Mesenchymal stem cell (in vitro differentiated cells and primary cell): ENCODE data around the gene BBLN.
A peak's percentile ranks its signal among the peaks of the same experiment; 100 is the strongest.

ENCODE experiments used
- DNase-seq: peaks from one replicate; pipeline ENCODE4 v3.0.0-alpha.2; 2013
- H2AFZ ChIP-seq: one replicate; pipeline ENCODE4 v1.6.1; 2013; ENCODE audit warnings: low read depth, mild to moderate bottlenecking, control low read depth, inconsistent platforms, low read length, moderate library complexity
- H2AK5ac ChIP-seq: 2 replicates; pipeline ENCODE4 v1.6.1; 2013; ENCODE audit warnings: low read length, moderate library complexity, mild to moderate bottlenecking, inconsistent platforms; ENCODE audit not compliant: severe bottlenecking
- H2BK120ac ChIP-seq: one replicate; pipeline ENCODE4 v1.6.1; 2013; ENCODE audit warnings: low read depth, mild to moderate bottlenecking, inconsistent platforms, low read length, moderate library complexity
- H2BK12ac ChIP-seq, 2 experiments: one replicate each; pipeline ENCODE4 v1.6.1; 2013; ENCODE audit warnings: inconsistent platforms in 2 of 2, low read length in 2 of 2, mild to moderate bottlenecking in 2 of 2, moderate library complexity in 2 of 2, control low read depth in 1 of 2
- H2BK15ac ChIP-seq: one replicate; pipeline ENCODE4 v1.6.1; 2013; ENCODE audit warnings: mild to moderate bottlenecking, low read depth, inconsistent platforms; ENCODE audit not compliant: poor library complexity, severe bottlenecking
- H2BK5ac ChIP-seq: 2 replicates; pipeline ENCODE4 v1.6.1; 2013; ENCODE audit warnings: low read depth, mild to moderate bottlenecking, low read length, control low read depth, inconsistent platforms; ENCODE audit not compliant: poor library complexity, severe bottlenecking
- H3K14ac ChIP-seq, 2 experiments: one replicate each; pipeline ENCODE4 v1.6.1; 2013; ENCODE audit warnings: inconsistent platforms in 2 of 2, low read length in 2 of 2, control low read depth in 1 of 2, mild to moderate bottlenecking in 1 of 2, moderate library complexity in 1 of 2
- H3K18ac ChIP-seq, 2 experiments: one replicate each; pipeline ENCODE4 v1.6.1; 2013; ENCODE audit warnings: inconsistent platforms in 2 of 2, low read length in 2 of 2, control low read depth in 1 of 2, low read depth in 1 of 2, mild to moderate bottlenecking in 1 of 2
- H3K23ac ChIP-seq, 2 experiments: one replicate each; pipeline ENCODE4 v1.6.1; 2013; ENCODE audit warnings: inconsistent platforms in 2 of 2, low read length in 2 of 2, mild to moderate bottlenecking in 2 of 2, moderate library complexity in 2 of 2, control low read depth in 1 of 2
- H3K27ac ChIP-seq: 2 replicates; pipeline ENCODE4 v1.5.1; 2013; ENCODE audit warnings: mild to moderate bottlenecking, moderate library complexity, low read length, control low read depth, inconsistent platforms; ENCODE audit not compliant: poor library complexity, severe bottlenecking
- H3K27me3 ChIP-seq, 2 experiments: 2 replicates each; pipeline versions ENCODE4 v1.6.1 to v1.7.0; 2013; ENCODE audit warnings: low read length in 2 of 2, mild to moderate bottlenecking in 2 of 2, moderate library complexity in 2 of 2, control low read depth in 1 of 2, inconsistent platforms in 1 of 2; ENCODE audit not compliant: control insufficient read depth in 1 of 2, insufficient read depth in 1 of 2
- H3K36me3 ChIP-seq, 2 experiments: 2 replicates each; pipeline versions ENCODE4 v1.6.1 to v1.7.0; 2013; ENCODE audit warnings: low read length in 2 of 2, control low read depth in 1 of 2, inconsistent platforms in 1 of 2, low read depth in 1 of 2, mild to moderate bottlenecking in 1 of 2; ENCODE audit not compliant: insufficient read depth in 2 of 2, control insufficient read depth in 1 of 2
- H3K4ac ChIP-seq, 2 experiments: one replicate each; pipeline ENCODE4 v1.6.1; 2013; ENCODE audit warnings: inconsistent platforms in 2 of 2, low read length in 2 of 2, mild to moderate bottlenecking in 2 of 2, moderate library complexity in 2 of 2, control low read depth in 1 of 2, low read depth in 1 of 2
- H3K4me1 ChIP-seq: 2 replicates; pipeline ENCODE4 v1.6.1; 2013; ENCODE audit warnings: low read depth, low read length, control low read depth; ENCODE audit not compliant: control insufficient read depth, insufficient read depth
- H3K4me2 ChIP-seq: 2 replicates; pipeline ENCODE4 v1.6.1; 2013; ENCODE audit warnings: low read length, mild to moderate bottlenecking, inconsistent platforms; ENCODE audit not compliant: poor library complexity, severe bottlenecking
- H3K4me3 ChIP-seq, 2 experiments: 2 replicates each; pipeline versions ENCODE4 v1.5.1 to v1.7.0; 2013; ENCODE audit warnings: low read length in 2 of 2, mild to moderate bottlenecking in 2 of 2, control low read depth in 1 of 2, low read depth in 1 of 2; ENCODE audit not compliant: insufficient read depth in 1 of 2
- H3K79me1 ChIP-seq: replicated peaks from 2 replicates; pipeline ENCODE4 v1.6.1; 2013; ENCODE audit warnings: mild to moderate bottlenecking, control low read depth, low read length, inconsistent platforms; ENCODE audit not compliant: poor library complexity, severe bottlenecking
- H3K9ac ChIP-seq: 2 replicates; pipeline ENCODE4 v1.7.0; 2013; ENCODE audit warnings: mild to moderate bottlenecking, low read length, moderate library complexity
- H3K9me3 ChIP-seq: 2 replicates; pipeline ENCODE4 v1.7.0; 2013; ENCODE audit warnings: mild to moderate bottlenecking, low read length; ENCODE audit not compliant: control insufficient read depth
- H4K8ac ChIP-seq: one replicate; pipeline ENCODE4 v1.6.1; 2013; ENCODE audit warnings: inconsistent platforms, mild to moderate bottlenecking, low read length, moderate library complexity
- H4K91ac ChIP-seq: one replicate; pipeline ENCODE4 v1.6.1; 2013; ENCODE audit warnings: mild to moderate bottlenecking, low read length, inconsistent platforms
- WGBS: methylation state at CpG from one replicate; pipeline ENCODE4 v1.1.7; 2013; ENCODE audit warnings: mixed read lengths; 5-methylcytosine and 5-hydroxymethylcytosine counted together

BBLN gene

GRCh38 chr9:128201441-128202369 is 41.6 kb downstream of the BBLN start:
- 65% methylated on average over 12 of the region's 13 CpGs for WGBS
- no peak overlapping the region for H2BK5ac ChIP-seq

GRCh38 chr9:128202648-128203023 is 42.6 kb downstream of the BBLN start:
- no peaks in the 10 kb centered on the region for H3K27me3 ChIP-seq
- 47% methylated on average over 2 of the region's 2 CpGs for WGBS

More at GRCh38 chr9:128201441-128202369, 41.6 kb downstream of the BBLN start:
- Histone ChIP-seq H3K79me1 (peaks cover 15% of the 10 kb centered on the region), H2AFZ (no peak overlapping the region), H3K9me3 (no peaks in the 10 kb centered on the region), H3K23ac (no peak overlapping the region), H3K4ac (no peak overlapping the region), H3K4me2 (no peak overlapping the region), H3K14ac (no peak overlapping the region), H3K4me3 (no peak overlapping the region), H3K4me1 (peaks cover 31% of the 10 kb centered on the region), H4K8ac (no peak overlapping the region), H3K18ac (no peak overlapping the region), H2AK5ac (peak overlapping the region; percentile 79), H2BK12ac (no peak overlapping the region), H2BK15ac (no peak overlapping the region), H4K91ac (no peak overlapping the region), H3K27me3 (no peaks in the 10 kb centered on the region), H2BK120ac (no peak overlapping the region), H3K36me3 (peaks cover 10 to 13% of the 10 kb centered on the region in 2 experiments), H3K9ac (no peak overlapping the region), H3K27ac (peak overlapping the region; percentile 67)
- DNase-seq: peak; percentile 45

DNA sequence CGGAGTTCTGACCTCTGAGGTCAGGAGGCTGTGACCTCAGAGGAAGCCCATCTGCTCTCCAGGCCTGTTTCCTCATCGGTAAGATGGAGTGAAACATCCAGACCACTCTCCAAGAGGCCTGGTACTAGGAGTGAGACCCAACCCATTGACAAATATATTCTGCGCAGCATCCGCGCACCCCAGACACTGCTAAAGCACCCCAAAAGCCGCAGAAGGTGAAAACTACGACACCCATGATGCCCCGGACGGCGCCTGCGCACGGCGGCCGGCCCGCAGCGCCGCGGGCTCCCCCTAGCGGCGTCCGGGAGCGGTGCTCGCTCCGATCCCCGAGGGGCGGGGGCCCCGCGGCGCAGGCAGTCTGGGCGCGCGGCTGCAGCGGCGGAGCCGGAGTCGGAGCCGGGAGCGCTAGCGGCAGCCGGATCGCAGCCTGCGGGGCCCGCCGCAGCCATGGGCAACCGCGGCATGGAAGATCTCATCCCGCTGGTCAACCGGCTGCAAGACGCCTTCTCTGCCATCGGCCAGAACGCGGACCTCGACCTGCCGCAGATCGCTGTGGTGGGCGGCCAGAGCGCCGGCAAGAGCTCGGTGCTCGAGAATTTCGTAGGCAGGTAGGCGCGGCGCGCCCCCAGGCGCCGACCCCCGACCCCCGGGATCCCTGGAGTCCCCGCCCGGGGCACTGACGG is 43.1 kb downstream of the BBLN start, which contains the start of gene DNM1:
Gene DNM1, plus strand, starts transcription at position 356 of the 683 bp plus-strand sequence. Its CDS starts 92 bp downstream, at position 448.
- H3K9me3 ChIP-seq: no peaks in the 10 kb centered on the region
- under 1% methylated on average over 48 of the region's 72 CpGs for WGBS
- peak within 1 kb of the TSS; percentile 89 for H2BK15ac ChIP-seq
- H2BK12ac ChIP-seq: peak within 1 kb of the TSS in 1 of 2 experiments; percentile 37
- peak within 1 kb of the TSS; percentile 45 to 67 for H3K18ac ChIP-seq
- peak; percentile 56 for DNase-seq
- peaks cover 19% of the 10 kb centered on the region for H3K79me1 ChIP-seq
- no peak within 1 kb of the TSS for H3K14ac ChIP-seq
- peak within 1 kb of the TSS; percentile 89 for H3K4me2 ChIP-seq
- H4K8ac ChIP-seq: peak within 1 kb of the TSS; percentile 33
- H3K27me3 ChIP-seq: no peaks in the 10 kb centered on the region
- H3K4ac ChIP-seq: no peak within 1 kb of the TSS
- no peak within 1 kb of the TSS for H2AK5ac ChIP-seq
- H3K23ac ChIP-seq: peak within 1 kb of the TSS in 1 of 2 experiments; percentile 34
- H3K27ac ChIP-seq: peak within 1 kb of the TSS; percentile 67
- no peak within 1 kb of the TSS for H2BK120ac ChIP-seq
- peak within 1 kb of the TSS; percentile 82 to 89 for H3K4me3 ChIP-seq
- no peak within 1 kb of the TSS for H4K91ac ChIP-seq
- no peak within 1 kb of the TSS for H2BK5ac ChIP-seq
- H3K36me3 ChIP-seq: peaks cover 2 to 18% of the 10 kb centered on the region in 2 experiments
- peak within 1 kb of the TSS; percentile 54 for H2AFZ ChIP-seq
- H3K4me1 ChIP-seq: peaks cover 31% of the 10 kb centered on the region
- H3K9ac ChIP-seq: peak within 1 kb of the TSS; percentile 84

More at GRCh38 chr9:128202648-128203023, 42.6 kb downstream of the BBLN start:
- H2AFZ ChIP-seq: no peak overlapping the region
- no peak overlapping the region for H4K8ac ChIP-seq
- H3K79me1 ChIP-seq: peaks cover 17% of the 10 kb centered on the region
- no peak overlapping the region for H3K14ac ChIP-seq
- no peak overlapping the region for H2BK5ac ChIP-seq
- no peak overlapping the region for H2AK5ac ChIP-seq
- H3K18ac ChIP-seq: no peak overlapping the region
- peaks cover 31% of the 10 kb centered on the region for H3K4me1 ChIP-seq
- peaks cover 6 to 15% of the 10 kb centered on the region in 2 experiments for H3K36me3 ChIP-seq
- H3K27ac ChIP-seq: peak overlapping the region; percentile 67
- no peak overlapping the region for H3K23ac ChIP-seq
- peak overlapping the region; percentile 13 for H3K9ac ChIP-seq
- no peak overlapping the region for H3K4ac ChIP-seq
- peak overlapping the region; percentile 59 for H3K4me2 ChIP-seq
- H4K91ac ChIP-seq: no peak overlapping the region
- DNase-seq: no peak
- H3K4me3 ChIP-seq: peak overlapping the region in 1 of 2 experiments; percentile 89
- H2BK15ac ChIP-seq: no peak overlapping the region
- no peak overlapping the region for H2BK12ac ChIP-seq
- no peaks in the 10 kb centered on the region for H3K9me3 ChIP-seq
- H2BK120ac ChIP-seq: no peak overlapping the region
